HepG2 (cell line): ENCODE data around the gene RFX2. TPM values are rescaled to one million over a fixed set of nuclear protein-coding genes. Genes with fewer than 3 reads are reported as not detected.

ENCODE experiments used
- ATAC-seq: fragments of 200-7000 bp; cut with Tn5 transposase; 3 replicates; pipeline ENCODE4 v1.9.1; 2020; ENCODE audit warnings: mild to moderate bottlenecking, moderate library complexity
- BruUV-seq: library from RNA; stranded (reverse); fragments of 400-500 nt; replicated peaks from 2 replicates; lab custom pipeline; 2021; lab: Mats Ljungman, UMichigan
- CTCF ChIA-PET: fragments of 300-600 bp; formaldehyde crosslinking; extraction: SDS; loops from one replicate; lab custom pipeline; 2021; ENCODE audit warnings: low total read pairs, inconsistent platforms, low intra/inter-chr PET ratio; lab: Yijun Ruan, JAX
- POLR2A ChIA-PET: fragments of 350-600 bp; sonication (Branson Sonifier 250); formaldehyde crosslinking; loops from one replicate; lab custom pipeline; 2020; ENCODE audit warnings: antibody characterized with exemption, inconsistent platforms; lab: Yijun Ruan, JAX
- DNase-seq: peaks from one replicate; pipeline ENCODE4 v3.0.0-alpha.2; 2015; ENCODE audit warnings: low spot score
- FAIRE-seq: peaks from 3 replicates; lab custom pipeline; 2011; peaks lifted over from hg19 to GRCh38; lab: Jason Lieb, UNC
- H2AFZ ChIP-seq: one replicate; pipeline ENCODE4 v1.6.1; 2011; ENCODE audit warnings: low read length, inconsistent platforms
- H3K27ac ChIP-seq: fragments of 300-600 bp; 3 replicates; pipeline ENCODE4 v1.8.0; 2011; ENCODE audit warnings: mixed run types, mild to moderate bottlenecking, mixed read lengths, low read length, inconsistent platforms; ENCODE audit not compliant: insufficient read depth; ENCODE audit errors: extremely low read length
- H3K27me3 ChIP-seq, 2 experiments: fragments of 200-600 bp in 1 of 2; 2 replicates in 1 of 2; 3 replicates in 1 of 2; pipeline versions ENCODE4 v1.6.0 to v1.8.0; 2011; ENCODE audit warnings: low read length in 2 of 2, mild to moderate bottlenecking in 2 of 2, moderate library complexity in 2 of 2, inconsistent platforms in 1 of 2; ENCODE audit not compliant: insufficient read depth in 2 of 2, control insufficient read depth in 1 of 2
- H3K36me3 ChIP-seq, 2 experiments: fragments of 200-600 bp in 1 of 2; replicated peaks in 1 of 2; 2 replicates in 1 of 2; 3 replicates in 1 of 2; pipeline versions ENCODE4 v1.5.1 to v1.8.0; 2011; ENCODE audit warnings: low read length in 2 of 2, inconsistent platforms in 1 of 2; ENCODE audit not compliant: insufficient read depth in 2 of 2, control insufficient read depth in 1 of 2
- H3K4me1 ChIP-seq: 2 replicates; pipeline ENCODE4 v1.5.1; 2012; ENCODE audit warnings: low read length, inconsistent platforms; ENCODE audit not compliant: insufficient read depth
- H3K4me2 ChIP-seq: 2 replicates; pipeline ENCODE4 v1.6.0; 2011; ENCODE audit warnings: low read depth, low read length, inconsistent platforms
- H3K4me3 ChIP-seq, 3 experiments: fragments of 200-600 bp in 1 of 3; sonication (generic), shearing (Covaris generic) in 1 of 3; replicated peaks in 1 of 3; 2 replicates each; pipeline ENCODE4 v1.5.1; 2011 to 2016; ENCODE audit warnings: low read length in 3 of 3, inconsistent platforms in 2 of 3, low read depth in 2 of 3, mild to moderate bottlenecking in 2 of 3, control low read depth in 1 of 3, mixed read lengths in 1 of 3; ENCODE audit not compliant: insufficient read depth in 1 of 3
- H3K79me2 ChIP-seq: one replicate; pipeline ENCODE4 v1.6.1; 2011; ENCODE audit warnings: low read length, inconsistent platforms; ENCODE audit not compliant: insufficient read depth
- H3K9ac ChIP-seq: 2 replicates; pipeline ENCODE4 v1.6.0; 2011; ENCODE audit warnings: mild to moderate bottlenecking, low read depth, low read length, inconsistent platforms; ENCODE audit not compliant: insufficient read depth
- H3K9me3 ChIP-seq: 2 replicates; pipeline ENCODE4 v1.5.1; 2012; ENCODE audit warnings: mild to moderate bottlenecking, low read length
- H4K20me1 ChIP-seq: 2 replicates; pipeline ENCODE4 v1.6.0; 2011; ENCODE audit warnings: inconsistent platforms, mild to moderate bottlenecking, low read length, moderate library complexity; ENCODE audit not compliant: insufficient read depth
- CAMTA2 ChIP-seq: sonication (generic); formaldehyde crosslinking; IDR thresholded peaks from 2 replicates; pipeline ENCODE4 v1.4.0; 2020; ENCODE audit warnings: mild to moderate bottlenecking, missing genetic modification reagents, borderline replicate concordance
- CHD4 ChIP-seq: fragments of 200-600 bp; sonication (generic); IDR thresholded peaks from 2 replicates; pipeline ENCODE4 v1.7.0; 2017; ENCODE audit warnings: mild to moderate bottlenecking, low read length, borderline replicate concordance
- CSRNP1 ChIP-seq: sonication (generic); formaldehyde crosslinking; IDR thresholded peaks from 2 replicates; pipeline ENCODE4 v1.8.1; 2023; ENCODE audit warnings: mild to moderate bottlenecking, missing genetic modification reagents
- DDIT3 ChIP-seq: sonication (generic); formaldehyde crosslinking; IDR thresholded peaks from 2 replicates; pipeline ENCODE4 v1.4.0; 2020; ENCODE audit warnings: mild to moderate bottlenecking, missing genetic modification reagents
- GABPB1 ChIP-seq: IDR thresholded peaks from 2 replicates; pipeline ENCODE4 v1.6.1; 2016; ENCODE audit warnings: mild to moderate bottlenecking, missing genetic modification reagents, moderate library complexity, missing compliant biosample characterization
- IRF9 ChIP-seq: sonication (generic); formaldehyde crosslinking; IDR thresholded peaks from 2 replicates; pipeline ENCODE4 v1.8.0; 2022; ENCODE audit warnings: missing genetic modification reagents, mild to moderate bottlenecking, borderline replicate concordance
- MTA1 ChIP-seq: sonication (generic); formaldehyde crosslinking; IDR thresholded peaks from 2 replicates; pipeline ENCODE4 v1.4.0; 2020; ENCODE audit warnings: missing genetic modification reagents, mild to moderate bottlenecking, borderline replicate concordance
- MTA3 ChIP-seq: sonication (generic); formaldehyde crosslinking; IDR thresholded peaks from 2 replicates; pipeline ENCODE4 v1.4.0; 2020; ENCODE audit warnings: missing genetic modification reagents
- NFE2 ChIP-seq: sonication (generic); formaldehyde crosslinking; IDR thresholded peaks from 2 replicates; pipeline ENCODE4 v1.4.0; 2020; ENCODE audit warnings: missing genetic modification reagents
- PLRG1 ChIP-seq: fragments of 450-650 bp; conservative IDR thresholded peaks from 2 replicates; pipeline ENCODE4 v1.6.1; 2016
- U2AF1 ChIP-seq: fragments of 200-400 bp; formaldehyde crosslinking; optimal IDR thresholded peaks from 2 replicates; pipeline ENCODE3; 2017; ENCODE audit warnings: mild to moderate bottlenecking, low read depth, low read length
- ZMAT5 ChIP-seq: sonication (generic); formaldehyde crosslinking; IDR thresholded peaks from 2 replicates; pipeline ENCODE4 v1.5.0; 2020; ENCODE audit warnings: mild to moderate bottlenecking, low read depth, missing genetic modification reagents, borderline replicate concordance
- ZNF709 ChIP-seq: sonication (generic); formaldehyde crosslinking; IDR thresholded peaks from 2 replicates; pipeline ENCODE4 v1.5.0; 2020; ENCODE audit warnings: mild to moderate bottlenecking, missing genetic modification reagents
- in situ Hi-C: cut with HindIII; loops from 2 replicates; pipeline ENCODE4 v1.10.0; 2017; ENCODE audit warnings: low pct_unique_long_range_greater_than_20kb; ENCODE audit not compliant: extremely low pct_ligation_motif_present
- intact Hi-C: fragments of 100-400 bp; cut with micrococcal nuclease; formaldehyde crosslinking; loops from one replicate; pipeline ENCODE4 v1.10.0; 2022; ENCODE audit not compliant: unreplicated experiment
- polyA plus RNA-seq, 8 experiments: library from polyadenylated mRNA; depleted of rRNA in 3 of 8; stranded (reverse) in 7 of 8; unstranded in 1 of 8; fragments of >200 nt; fragmentation: Illumina TruSeq in 4 of 8; extraction: Trizol in 4 of 8; gene quantifications; 2 replicates each; pipeline versions ENCODE4 v1.2.1 to v1.2.3, GENCODE V29; 2011 to 2016; ENCODE audit warnings: low read depth in 4 of 8, missing spikeins in 1 of 8, mixed read lengths in 1 of 8; ENCODE audit not compliant: insufficient read depth in 1 of 8
- total RNA-seq, 5 experiments: library from RNA; depleted of rRNA; stranded (reverse); fragments of >200 nt; fragmentation: Illumina TruSeq; extraction: Trizol; gene quantifications; 2 replicates each; pipeline ENCODE4 v1.2.3, GENCODE V29; 2016; ENCODE audit warnings: low read depth in 1 of 5

RFX2 gene
- total and polyA plus RNA-seq, 2 of the 13 experiments (the other 11 are each of a cell fraction or from before 2014, with no cell fraction given) = 2.8 to 3.3 TPM

GRCh38 chr19:6118043-6118442, 7.7 kb upstream of the RFX2 start (continued):
- TF ChIP-seq GABPB1 (CRISPR knock-in tag) (no peak), MTA1 (CRISPR knock-in tag) (no peak), DDIT3 (no peak), PLRG1 (no peak)

GRCh38 chr19:6117534-6117933, 7.2 kb upstream of the RFX2 start:
- no peak for FAIRE-seq
- in situ Hi-C loops = no loop called here
- H3K36me3 ChIP-seq = no peaks in the 10 kb centered on the region
- POLR2A ChIA-PET = no interaction called here
- DNase-seq = no peak
- no peak overlapping the region for H3K4me3 ChIP-seq
- no peak overlapping the region for H3K9ac ChIP-seq
- H3K27me3 ChIP-seq = no peaks in the 10 kb centered on the region
- CTCF ChIA-PET = no interaction called here
- H3K4me2 ChIP-seq = no peak overlapping the region
- intact Hi-C loops = no loop called here
- H2AFZ ChIP-seq = no peak overlapping the region
- H4K20me1 ChIP-seq = no peaks in the 10 kb centered on the region
- no peaks in the 10 kb centered on the region for H3K79me2 ChIP-seq
- TF ChIP-seq CSRNP1 (CRISPR knock-in tag) (no peak), NFE2 (no peak), ZMAT5 (CRISPR knock-in tag) (no peak), CAMTA2 (no peak), ZNF709 (CRISPR knock-in tag) (no peak), MTA3 (CRISPR knock-in tag) (no peak), U2AF1 (no peak), IRF9 (no peak), CHD4 (no peak)
- H3K27ac ChIP-seq = no peak overlapping the region
- no peak for ATAC-seq
- no peaks in the 10 kb centered on the region for H3K9me3 ChIP-seq
- H3K4me1 ChIP-seq = 0 out of 2 replicates have a peak, but pooled peaks cover under 1% of the 10 kb centered on the region
- BruUV-seq = no TSS peak
